NCI-H446 (cell line): ENCODE measurements around the gene VAV2.
A peak's percentile ranks its signal among the peaks of the same experiment; 100 is the strongest.
"Not testable (repeated sequence)": the region's sequence is repeated elsewhere in the genome, so short reads cannot be mapped to it uniquely, and the experiment has no call there.

Experiments
- DNase-seq, 2 experiments: peaks; one replicate each; lab custom pipeline; 2025; lab: John Stamatoyannopoulos, UW

VAV2 gene

GRCh38 chr9:133768371-133768858 lies 223.7 kb downstream of the VAV2 start:
- no peak for DNase-seq

DNA sequence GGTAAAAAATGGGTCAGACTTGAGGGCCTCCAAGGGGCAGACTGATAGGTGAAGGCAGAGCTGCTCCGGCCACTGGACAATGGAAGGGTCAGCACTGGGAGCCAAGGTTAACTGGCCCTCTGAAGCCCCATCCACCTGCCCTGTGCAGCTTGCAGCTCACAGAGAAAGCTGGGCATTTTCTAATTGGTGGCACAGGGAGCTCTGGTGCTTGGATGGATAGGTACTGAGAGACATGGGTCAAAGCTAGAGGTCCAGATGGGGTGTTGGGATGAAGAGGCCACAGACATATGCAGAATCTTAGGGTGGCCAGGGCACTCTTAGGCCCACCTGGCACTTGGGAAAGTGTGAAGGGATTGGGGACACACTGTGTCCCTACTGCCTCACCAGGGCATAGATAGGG lies 224.5 kb downstream of the VAV2 start:
- DNase-seq: no peak

GRCh38 chr9:133767008-133767407 lies 225.1 kb downstream of the VAV2 start:
- DNase-seq: no peak

GRCh38 chr9:133766234-133766633 lies 225.9 kb downstream of the VAV2 start:
- DNase-seq: not testable (repeated sequence)

- no peak for DNase-seq
These were observed 228.6 kb downstream of the VAV2 start for GRCh38 chr9:133763272-133764183.

- no peak for DNase-seq
These were observed 229.4 kb downstream of the VAV2 start for GRCh38 chr9:133762488-133763271.

GRCh38 chr9:133761641-133762248 lies 230.4 kb downstream of the VAV2 start:
- DNase-seq: no peak

GRCh38 chr9:133760713-133761290 lies 231.3 kb downstream of the VAV2 start:
- DNase-seq: no peak

DNA sequence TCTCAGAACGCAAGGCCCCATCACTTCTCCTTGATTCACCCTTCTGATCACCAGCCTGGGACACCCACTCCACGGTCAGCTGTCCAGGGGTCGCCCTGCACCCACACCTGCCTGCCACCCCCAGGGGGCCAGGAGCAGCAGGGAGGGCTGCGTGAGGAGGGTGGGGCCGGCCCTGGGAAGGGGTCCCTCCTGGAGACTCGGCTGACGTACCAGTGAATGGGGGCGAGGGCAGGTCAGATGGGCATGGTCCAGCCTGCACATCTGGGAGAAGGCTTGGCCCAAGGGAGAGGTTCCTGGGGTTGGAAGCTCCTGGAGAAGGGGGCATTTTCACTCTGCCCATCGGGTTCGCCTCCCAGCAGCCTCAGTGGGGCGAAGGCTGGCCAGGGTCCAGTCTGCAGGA lies 232.2 kb downstream of the VAV2 start:
- DNase-seq: no peak

- DNase-seq: no peak
These were observed 232.8 kb downstream of the VAV2 start for GRCh38 chr9:133759146-133759900.

DNA sequence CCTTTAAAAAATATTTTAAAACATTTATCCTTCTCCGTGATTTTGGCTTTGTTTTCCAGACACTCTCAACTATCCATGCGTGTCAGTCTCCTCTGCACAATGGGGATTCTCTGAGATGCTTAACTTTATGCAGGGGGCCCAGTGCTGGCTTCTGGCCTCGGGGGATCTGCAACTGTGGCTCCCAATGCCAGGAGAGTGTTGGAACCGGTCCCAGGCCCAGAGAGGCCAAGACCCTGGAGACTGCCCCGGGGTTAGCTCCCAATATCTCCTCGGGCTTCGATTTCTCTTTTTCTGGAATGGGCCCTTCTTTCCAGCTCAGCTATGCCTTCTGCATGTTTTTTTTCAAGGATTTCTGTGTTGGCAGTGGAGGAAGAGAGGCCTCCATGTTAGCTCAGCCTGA lies 233.9 kb downstream of the VAV2 start:
- no peak for DNase-seq

DNA sequence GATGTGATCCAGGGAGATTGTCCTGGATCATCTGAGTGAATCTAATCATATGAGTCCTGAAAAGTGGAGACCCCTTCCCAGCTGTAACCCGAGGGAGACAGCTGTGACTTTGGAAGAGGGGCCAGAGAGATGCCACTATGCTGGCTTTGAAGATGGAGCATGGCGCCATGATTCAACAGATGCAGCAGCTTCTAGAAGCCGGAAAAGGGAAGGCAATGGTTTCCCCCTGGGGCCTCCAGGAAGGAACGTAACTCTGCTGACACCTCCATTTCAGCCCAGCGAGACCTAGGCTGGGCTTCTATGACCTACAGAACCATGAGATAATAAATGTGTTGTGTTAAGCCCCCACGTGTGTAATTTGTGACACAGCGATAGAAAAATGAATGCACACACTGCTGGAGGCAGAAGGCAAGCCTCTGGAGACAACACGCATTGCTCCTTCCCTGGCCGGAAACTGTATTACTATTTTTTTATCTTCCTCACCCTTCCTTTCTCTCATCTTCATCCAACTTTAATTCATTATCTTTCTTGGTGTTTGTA lies 237.4 kb downstream of the VAV2 start:
- DNase-seq: no peak

DNA sequence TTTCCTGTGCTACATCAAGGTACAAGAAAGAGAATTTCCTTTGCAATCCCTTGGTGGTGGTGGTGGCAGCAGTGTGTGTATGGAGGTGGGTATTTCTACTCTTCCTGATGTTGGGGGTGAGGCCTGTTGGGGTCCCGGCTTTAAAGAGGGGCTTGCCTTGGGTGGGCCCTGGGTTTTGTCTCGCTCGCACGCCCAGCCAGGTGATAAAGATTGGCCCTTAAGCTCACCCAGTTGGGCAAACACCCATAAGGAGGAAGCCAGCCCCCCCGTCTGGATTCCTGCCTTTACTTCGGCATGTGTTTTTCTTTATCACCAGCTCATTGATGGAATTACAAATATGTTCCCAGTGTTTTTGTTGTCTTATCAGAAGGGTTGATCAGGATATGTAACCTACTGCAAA lies 237.9 kb downstream of the VAV2 start:
- no peak for DNase-seq

DNA sequence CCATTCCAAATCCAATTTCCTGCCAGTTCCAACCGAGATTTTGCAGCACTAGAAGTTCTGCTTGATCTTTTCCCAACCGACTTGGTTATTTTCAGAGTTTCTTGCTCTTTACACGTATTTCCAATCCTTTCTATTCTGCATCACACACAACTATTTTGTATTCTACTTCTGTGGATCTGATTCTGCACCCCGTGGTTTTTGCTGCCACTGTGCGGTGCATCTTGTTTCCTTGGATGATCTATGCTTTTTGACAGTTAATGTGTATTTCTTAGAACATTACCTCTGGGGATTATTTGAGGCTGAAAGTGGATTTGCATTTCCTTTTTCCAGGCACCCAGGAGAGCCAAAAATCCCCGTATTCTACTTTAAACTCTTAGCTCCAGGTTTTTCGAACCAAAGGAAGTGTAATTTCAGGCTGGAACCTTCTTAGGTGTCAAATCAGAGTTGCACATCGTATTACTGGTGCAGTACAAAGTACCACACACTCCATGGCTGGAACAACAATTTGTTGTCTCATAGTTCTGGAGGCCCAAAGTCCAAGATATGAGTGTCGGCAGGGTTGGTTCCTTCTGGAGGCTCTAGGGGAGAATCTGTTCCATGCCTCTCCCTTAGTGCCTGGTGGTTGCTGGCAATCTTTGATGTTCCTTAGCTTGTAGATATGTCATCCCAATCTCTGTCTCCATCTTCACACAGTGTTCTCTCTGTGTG lies 239.2 kb downstream of the VAV2 start:
- no peak for DNase-seq

DNA sequence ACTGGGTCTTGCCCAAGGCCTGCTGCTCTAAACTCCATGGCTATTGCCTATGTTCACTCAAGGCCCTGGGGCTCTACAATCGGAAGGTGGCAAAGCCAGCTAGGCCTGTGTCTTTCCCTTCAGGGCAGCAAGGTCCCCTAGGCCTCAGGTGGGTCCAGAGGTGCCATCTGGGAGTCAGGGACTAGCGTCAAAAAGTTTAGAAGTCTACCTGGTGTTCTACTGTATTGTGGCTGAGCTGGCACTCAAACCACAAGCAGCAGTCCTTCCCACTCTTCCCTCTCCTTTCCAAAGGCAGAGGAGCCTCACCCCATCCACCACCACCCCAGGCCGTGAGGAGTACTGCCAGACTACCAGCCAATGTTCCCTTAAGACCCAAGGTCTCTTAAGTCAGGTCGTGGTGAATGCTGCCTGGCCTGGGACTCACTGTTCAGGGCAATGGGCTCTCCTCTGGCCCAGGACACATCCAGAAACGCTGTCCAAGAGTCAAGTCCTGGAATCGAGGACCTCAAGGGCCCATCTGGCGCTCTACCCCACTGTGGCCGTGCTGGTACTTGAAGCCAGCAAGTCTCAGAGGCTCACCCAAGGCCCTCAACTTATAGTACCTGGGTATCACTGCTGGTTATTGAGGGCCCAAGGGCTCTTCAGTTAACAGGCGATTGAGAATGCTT lies 241.0 kb downstream of the VAV2 start:
- no peak for DNase-seq

DNA sequence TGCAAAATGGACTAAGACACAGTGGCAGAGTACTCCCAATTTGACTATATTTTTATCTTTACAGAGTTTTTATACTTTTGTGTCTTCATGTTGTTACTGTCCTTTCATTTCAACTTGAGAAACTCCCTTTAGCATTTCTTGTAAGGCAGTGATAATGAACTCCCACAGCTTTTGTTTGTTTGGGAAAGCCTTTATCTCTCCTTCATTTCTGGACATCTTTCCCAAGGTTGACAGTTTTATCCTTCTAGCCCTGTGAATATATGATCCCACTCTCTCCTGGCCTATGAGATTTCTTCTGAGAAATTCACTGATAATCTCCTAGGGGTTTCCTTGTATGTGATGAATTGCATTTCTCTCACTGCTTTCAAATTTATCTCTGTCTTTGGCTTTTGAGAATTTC lies 244.8 kb downstream of the VAV2 start:
- no peak for DNase-seq

DNA sequence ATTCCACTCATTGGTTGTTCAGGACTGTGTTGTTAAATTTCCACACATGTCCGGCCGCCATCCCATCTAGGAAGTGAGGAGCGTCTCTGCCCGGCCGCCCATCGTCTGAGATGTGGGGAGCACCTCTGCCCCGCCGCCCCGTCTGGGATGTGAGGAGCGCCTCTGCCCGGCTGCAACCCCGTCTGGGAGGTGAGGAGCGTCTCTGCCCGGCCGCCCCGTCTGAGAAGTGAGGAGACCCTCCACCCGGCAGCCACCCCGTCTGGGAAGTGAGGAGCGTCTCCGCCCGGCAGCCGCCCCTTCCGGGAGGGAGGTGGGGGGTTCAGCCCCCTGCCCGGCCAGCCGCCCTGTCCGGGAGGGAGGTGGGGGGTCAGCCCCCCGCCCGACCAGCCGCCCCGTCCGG lies 247.6 kb downstream of the VAV2 start:
- not testable (repeated sequence) for DNase-seq

GRCh38 chr9:133742849-133743444 lies 249.2 kb downstream of the VAV2 start:
- peak; percentile 5 to 36 for DNase-seq

DNA sequence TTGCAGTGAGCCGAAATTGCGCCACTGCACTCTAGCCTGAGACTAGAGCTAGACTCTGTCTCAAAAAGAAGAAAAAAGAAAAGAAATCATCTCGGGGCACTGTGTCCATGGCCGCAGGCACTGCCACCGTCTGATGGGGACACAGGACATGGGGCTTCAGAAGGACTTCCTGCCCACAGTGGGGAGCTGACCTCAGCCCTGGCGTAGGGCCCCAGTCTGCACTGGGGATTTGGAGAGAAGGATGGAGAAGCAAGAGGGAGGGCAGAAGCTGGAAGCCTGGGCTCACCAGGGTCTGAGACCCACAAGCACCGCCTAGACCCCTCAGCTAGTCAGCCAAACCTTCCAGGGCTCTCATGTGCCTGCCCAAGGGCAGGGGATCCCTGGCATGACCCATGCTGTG lies 249.9 kb downstream of the VAV2 start:
- no peak for DNase-seq

- no peak for DNase-seq
These were observed 250.4 kb downstream of the VAV2 start for GRCh38 chr9:133741716-133742115.
